ENCODE measurements around the gene RALGPS1. TPM values are rescaled to one million over a fixed set of nuclear protein-coding genes. Genes with fewer than 3 reads are reported as not detected.

RALGPS1 gene
- total RNA-seq, 1 experiment from 2014 or later, result 28.5 TPM

GRCh38 chr9:127267793-127268525 lies 353.4 kb downstream of the RALGPS1 start:
- H3K4me3 Mint-ChIP-seq, result no peak overlapping the region
- ChIA-PET POLR2A (no interaction called here), CTCF (no interaction called here)
- 0 out of 2 replicates have a peak overlapping the region, but pooled peaks have one; percentile 18 for H3K27ac Mint-ChIP-seq
- ATAC-seq (no peak), DNase-seq (ENCODE audit: low spot score) (no peak)
- peaks cover 8% of the 10 kb centered on the region; the same call in 1 of the 2 replicates for H3K9me3 Mint-ChIP-seq
- TF ChIP-seq ZNF416 (CRISPR knock-in tag; IDR thresholded peaks at IDR 0.05) (no peak), ZNF121 (CRISPR knock-in tag; IDR thresholded peaks at IDR 0.05) (no peak), ZNF671 (CRISPR knock-in tag; IDR thresholded peaks at IDR 0.05) (no peak), CREB1 (CRISPR knock-in tag; IDR thresholded peaks at IDR 0.05) (no peak), GABPB1 (CRISPR knock-in tag; IDR thresholded peaks at IDR 0.05) (no peak), GTF2I (CRISPR knock-in tag; conservative IDR thresholded peaks at IDR 0.05) (no peak), ETV6 (CRISPR knock-in tag; IDR thresholded peaks at IDR 0.05) (no peak), AR (CRISPR knock-in tag; IDR thresholded peaks at IDR 0.05) (no peak)
- H3K36me3 Mint-ChIP-seq, result no peaks in the 10 kb centered on the region; the same call in 1 of the 2 replicates
- H3K27me3 Mint-ChIP-seq (ENCODE audit: low read depth), result no peaks in the 10 kb centered on the region
- peaks cover 20% of the 10 kb centered on the region for H3K4me1 Mint-ChIP-seq

GRCh38 chr9:127269449-127269848 lies 354.9 kb downstream of the RALGPS1 start:
- DNase-seq (ENCODE audit: low spot score), result no peak
- ChIA-PET POLR2A (no interaction called here), CTCF (no interaction called here)
- H3K9me3 Mint-ChIP-seq, result peaks cover 8% of the 10 kb centered on the region; the same call in 1 of the 2 replicates
- no peaks in the 10 kb centered on the region for H3K27me3 Mint-ChIP-seq (ENCODE audit: low read depth)
- H3K36me3 Mint-ChIP-seq, result no peaks in the 10 kb centered on the region; the same call in 1 of the 2 replicates
- TF ChIP-seq AFF4 (CRISPR knock-in tag; IDR thresholded peaks at IDR 0.05; ENCODE audit: borderline replicate concordance), result no peak
- TF ChIP-seq ATF3 (CRISPR knock-in tag; conservative IDR thresholded peaks at IDR 0.05), result no peak
- no peak for TF ChIP-seq CREM (CRISPR knock-in tag; IDR thresholded peaks at IDR 0.05)
- TF ChIP-seq MLX (CRISPR knock-in tag; IDR thresholded peaks at IDR 0.05), result no peak
- no peak for TF ChIP-seq FOXJ3 (CRISPR knock-in tag; IDR thresholded peaks at IDR 0.05; ENCODE audit: borderline replicate concordance)
- no peak for TF ChIP-seq ATF1 (CRISPR knock-in tag; IDR thresholded peaks at IDR 0.05)
- TF ChIP-seq NR3C1 (CRISPR knock-in tag; conservative IDR thresholded peaks at IDR 0.05; ENCODE audit: low read depth), result no peak
- no peak for TF ChIP-seq NFATC4 (CRISPR knock-in tag; IDR thresholded peaks at IDR 0.05)
- TF ChIP-seq CBFB (CRISPR knock-in tag; IDR thresholded peaks at IDR 0.05; ENCODE audit: low read depth), result no peak
- no peak for TF ChIP-seq IRF1 (CRISPR knock-in tag; IDR thresholded peaks at IDR 0.05)
- no peak for TF ChIP-seq MAX (CRISPR knock-in tag; IDR thresholded peaks at IDR 0.05)
- no peak overlapping the region for H3K4me3 Mint-ChIP-seq
- no peak for ATAC-seq
- H3K27ac Mint-ChIP-seq, result no peak overlapping the region
- peaks cover 11% of the 10 kb centered on the region for H3K4me1 Mint-ChIP-seq
